ENCODE data around the gene RHBDD1. TPM values are rescaled to one million over a fixed set of nuclear protein-coding genes. Genes with fewer than 3 reads are reported as not detected.
A peak's percentile ranks its signal among the peaks of the same experiment; 100 is the strongest.
"Not testable (repeated sequence)": the region's sequence is repeated elsewhere in the genome, so short reads cannot be mapped to it uniquely, and the experiment has no call there.

RHBDD1 gene
- polyA plus RNA-seq, 3 donors: 8.1 to 19.5 (median 15.5) TPM

- Histone ChIP-seq H3K36me3 (replicated peaks in 1 of 2; ENCODE audit: control insufficient read depth in 1 of 2, insufficient read depth in 2 of 2, low read length in 2 of 2) (peaks cover 2 to 5% of the 10 kb centered on the region in 2 donors), H3K27ac (ENCODE audit: low read depth in 1 of 2, low read length in 2 of 2) (no peak overlapping the region), H3K4me2 (replicated peaks; ENCODE audit: extremely low read depth, low read length, poor library complexity, severe bottlenecking) (no peak overlapping the region), H3K27me3 (ENCODE audit: control insufficient read depth in 2 of 2, insufficient read depth in 2 of 2, low read length in 2 of 2) (no peaks in the 10 kb centered on the region), H4K20me1 (ENCODE audit: insufficient read depth, low read length) (no peaks in the 10 kb centered on the region), H3K9ac (ENCODE audit: insufficient read depth, low read length, poor library complexity, severe bottlenecking) (no peak overlapping the region), H3K4me3 (replicated peaks in 1 of 3; ENCODE audit: low read depth in 2 of 3, low read length in 3 of 3) (no peak overlapping the region), H3K9me3 (replicated peaks in 1 of 2; ENCODE audit: control insufficient read depth in 1 of 2, insufficient read depth in 1 of 2, low read length in 2 of 2) (no peaks in the 10 kb centered on the region), H3K79me2 (ENCODE audit: insufficient read depth, low read length) (peaks cover 20% of the 10 kb centered on the region), H2AFZ (ENCODE audit: insufficient read depth, low read depth, low read length, poor library complexity, severe bottlenecking) (no peak overlapping the region), H3K4me1 (ENCODE audit: control insufficient read depth in 1 of 2, insufficient read depth in 2 of 2, low read length in 2 of 2) (peaks cover 16 to 22% of the 10 kb centered on the region in 2 donors)
- TF ChIP-seq CTCF (IDR thresholded peaks at IDR 0.05): no peak
- WGBS (ENCODE audit: insufficient coverage): no CpG with 5 or more reads among the region's 2 CpGs
- Mint-ChIP-seq H3K27me3 (ENCODE audit: low read depth in 3 of 3) (no peaks in the 10 kb centered on the region), H3K9me3 (peaks cover 2 to 9% (median 5%) of the 10 kb centered on the region in 7 donors), H3K4me3 (no peak overlapping the region), H3K27ac (no peak overlapping the region), H3K4me1 (peaks cover 28% of the 10 kb centered on the region), H3K36me3 (peaks cover 30 to 39% of the 10 kb centered on the region in 2 donors)
- DNase-seq: no peak
- intact Hi-C loops (cut with micrococcal nuclease): no loop called here
Measured at GRCh38 chr2:226839951-226840350, 4.1 kb downstream of the RHBDD1 start.

- H3K27ac ChIP-seq (ENCODE audit: low read depth in 1 of 2, low read length in 2 of 2); H2AFZ ChIP-seq (ENCODE audit: insufficient read depth, low read depth, low read length, poor library complexity, severe bottlenecking); intact Hi-C loops (cut with micrococcal nuclease); H3K4me1 ChIP-seq (ENCODE audit: control insufficient read depth in 1 of 2, insufficient read depth in 2 of 2, low read length in 2 of 2); H3K27me3 ChIP-seq (ENCODE audit: control insufficient read depth in 2 of 2, insufficient read depth in 2 of 2, low read length in 2 of 2); H3K4me3 Mint-ChIP-seq; H3K9ac ChIP-seq (ENCODE audit: insufficient read depth, low read length, poor library complexity, severe bottlenecking); H3K4me3 ChIP-seq (replicated peaks in 1 of 3; ENCODE audit: low read depth in 2 of 3, low read length in 3 of 3); H3K4me2 ChIP-seq (replicated peaks; ENCODE audit: extremely low read depth, low read length, poor library complexity, severe bottlenecking); DNase-seq; H3K9me3 Mint-ChIP-seq; H3K9me3 ChIP-seq (replicated peaks in 1 of 2; ENCODE audit: control insufficient read depth in 1 of 2, insufficient read depth in 1 of 2, low read length in 2 of 2); H3K36me3 ChIP-seq (replicated peaks in 1 of 2; ENCODE audit: control insufficient read depth in 1 of 2, insufficient read depth in 2 of 2, low read length in 2 of 2); H3K79me2 ChIP-seq (ENCODE audit: insufficient read depth, low read length); H3K27me3 Mint-ChIP-seq (ENCODE audit: low read depth in 3 of 3); H4K20me1 ChIP-seq (ENCODE audit: insufficient read depth, low read length): not testable (repeated sequence)
- 100% methylated on average over 1 of the region's 1 CpG for WGBS (ENCODE audit: insufficient coverage)
- Mint-ChIP-seq H3K27ac (peak overlapping the region in 2 of 7 donors; percentile 39 to 54), H3K4me1 (peaks cover 11% of the 10 kb centered on the region), H3K36me3 (peaks cover 29 to 35% of the 10 kb centered on the region in 2 donors)
Measured at GRCh38 chr2:226843001-226843400, 7.1 kb downstream of the RHBDD1 start.

Measured in CD14-positive monocyte (primary cell).